A673 (cell line): ENCODE measurements around the gene ALDH1B1. TPM values are rescaled to one million over a fixed set of nuclear protein-coding genes. Genes with fewer than 3 reads are reported as not detected.

Experiments
- BruUV-seq: library from RNA; stranded (reverse); fragments of 400-500 nt; replicated peaks from 2 replicates; lab custom pipeline; 2021; lab: Mats Ljungman, UMichigan
- CTCF ChIA-PET: fragments of 300-600 bp; sonication (Branson Sonifier 250); formaldehyde crosslinking; loops from one replicate; lab custom pipeline; 2022; ENCODE audit warnings: antibody characterized with exemption; lab: Charles Lee
- POLR2A ChIA-PET: fragments of 300-600 bp; sonication (Branson Sonifier 250); formaldehyde crosslinking; loops from one replicate; lab custom pipeline; 2022; ENCODE audit warnings: antibody characterized with exemption; ENCODE audit not compliant: low non-redundant PET; lab: Charles Lee
- DNase-seq: peaks from one replicate; pipeline ENCODE4 v3.0.0-alpha.2; 2015; ENCODE audit warnings: low spot score
- H3K27ac ChIP-seq: fragments of 200-600 bp; sonication (generic); 2 replicates; pipeline ENCODE4 v1.5.1; 2016; ENCODE audit warnings: mixed run types, low read depth, mild to moderate bottlenecking, mixed read lengths, antibody characterized with exemption, low read length; ENCODE audit not compliant: poor library complexity, severe bottlenecking
- H3K27me3 ChIP-seq: fragments of 200-600 bp; sonication (generic); replicated peaks from 2 replicates; pipeline ENCODE4 v1.6.1; 2017; ENCODE audit warnings: mixed run types, low read depth, mild to moderate bottlenecking, mixed read lengths, antibody characterized with exemption, low read length; ENCODE audit not compliant: insufficient read depth, poor library complexity
- H3K36me3 ChIP-seq: fragments of 200-600 bp; sonication (generic); 2 replicates; pipeline ENCODE4 v1.6.1; 2016; ENCODE audit warnings: mixed run types, mild to moderate bottlenecking, mixed read lengths, antibody characterized with exemption, low read length; ENCODE audit not compliant: insufficient read depth, poor library complexity, severe bottlenecking
- H3K4me1 ChIP-seq: fragments of 200-600 bp; sonication (generic); 2 replicates; pipeline ENCODE4 v1.6.1; 2017; ENCODE audit warnings: mixed run types, mild to moderate bottlenecking, mixed read lengths, antibody characterized with exemption, low read length; ENCODE audit not compliant: insufficient read depth, poor library complexity, severe bottlenecking
- H3K4me3 ChIP-seq: fragments of 200-600 bp; sonication (generic); 2 replicates; pipeline ENCODE4 v1.5.1; 2016; ENCODE audit warnings: low read depth, mixed run types, mild to moderate bottlenecking, mixed read lengths, low read length; ENCODE audit not compliant: poor library complexity, severe bottlenecking
- H3K9me3 ChIP-seq: fragments of 200-600 bp; sonication (generic); 2 replicates; pipeline ENCODE4 v1.6.1; 2016; ENCODE audit warnings: mixed run types, low read depth, mild to moderate bottlenecking, mixed read lengths, antibody characterized with exemption, low read length; ENCODE audit not compliant: poor library complexity, severe bottlenecking
- CTCF ChIP-seq: fragments of 300-800, 200-600 bp; sonication (generic); conservative IDR thresholded peaks from 2 replicates; pipeline ENCODE4 v1.5.1; 2017; ENCODE audit warnings: low read depth, mild to moderate bottlenecking, antibody characterized with exemption, low read length, moderate library complexity, mixed read lengths
- EZH2 ChIP-seq: fragments of 200-600 bp; sonication (generic); IDR thresholded peaks from 2 replicates; pipeline ENCODE4 v1.6.1; 2017; ENCODE audit warnings: borderline replicate concordance, low read depth, mild to moderate bottlenecking, mixed read lengths, antibody characterized with exemption, low read length; ENCODE audit not compliant: poor library complexity, severe bottlenecking
- intact Hi-C: fragments of 100-400 bp; cut with micrococcal nuclease; formaldehyde crosslinking; loops from one replicate; pipeline ENCODE4 v1.10.0; 2022; ENCODE audit not compliant: unreplicated experiment
- total RNA-seq: library from RNA; stranded (reverse); gene quantifications from 2 replicates; pipeline ENCODE4 v1.2.3, GENCODE V29; 2021

The ALDH1B1 gene
- total RNA-seq, 1 experiment from 2014 or later = 29.0 TPM

- H3K27me3 ChIP-seq = peaks cover 26% of the 10 kb centered on the region
- POLR2A ChIA-PET = interaction anchor here (0.6 kb wide), 1 partner anchor 16 kb away, joined by 3 read pairs; no protein-coding TSS in a partner anchor
- TF ChIP-seq CTCF = no peak
- no peak for TF ChIP-seq EZH2
- H3K4me3 ChIP-seq = no peak overlapping the region
- no peaks in the 10 kb centered on the region for H3K36me3 ChIP-seq
- CTCF ChIA-PET = no interaction called here
- BruUV-seq = no TSS peak
- intact Hi-C loops = loop anchor here (10.0 kb wide), 1 partner anchor 147 kb away; no protein-coding TSS in a partner anchor
- H3K4me1 ChIP-seq = no peaks in the 10 kb centered on the region
- DNase-seq = no peak
- H3K9me3 ChIP-seq = peaks cover 14% of the 10 kb centered on the region
- H3K27ac ChIP-seq = no peak overlapping the region
These were observed 55.2 kb downstream of the ALDH1B1 start for GRCh38 chr9:38447703-38448102.

Other genes starting within 250 kb of the ALDH1B1 start
- 0.90 and 0.96 TPM in 2 replicates for gene IGFBPL1, start 31.8 kb downstream of the ALDH1B1 start, total RNA-seq
- gene ANKRD18A, start 227.9 kb downstream of the ALDH1B1 start, total RNA-seq = not detected in 2 replicates